Activated CD4-positive, alpha-beta T cell treated with anti-CD3 and anti-CD28 coated beads, Interleukin-2, amount 10 ng/mL, durations not matched to agents 7 days and 5 days (primary cell): Measurements from ENCODE around the gene SGK1. TPM values are rescaled to one million over a fixed set of nuclear protein-coding genes. Genes with fewer than 3 reads are reported as not detected.
A peak's percentile ranks its signal among the peaks of the same experiment; 100 is the strongest.
"Not testable (repeated sequence)": the region's sequence is repeated elsewhere in the genome, so short reads cannot be mapped to it uniquely, and the experiment has no call there.

Source experiments
- CTCF ChIA-PET: fragments of 350-600 bp; sonication (Branson Sonifier 250); formaldehyde crosslinking; loops from one replicate; lab custom pipeline; 2021; ENCODE audit warnings: antibody characterized with exemption; lab: Charles Lee
- POLR2A ChIA-PET: fragments of 350-600 bp; sonication (Branson Sonifier 250); formaldehyde crosslinking; loops from one replicate; lab custom pipeline; 2021; ENCODE audit warnings: antibody characterized with exemption; lab: Charles Lee
- DNase-seq: peaks from one replicate; pipeline ENCODE4 v3.0.0-alpha.2; 2020
- H3K27ac Mint-ChIP-seq: one replicate; pipeline ENCODE4 v1.8.0; 2021; ENCODE audit warnings: mild to moderate bottlenecking, moderate library complexity, mixed read lengths
- H3K27me3 Mint-ChIP-seq: one replicate; pipeline ENCODE4 v1.8.0; 2021; ENCODE audit warnings: mixed read lengths
- H3K36me3 Mint-ChIP-seq: one replicate; pipeline ENCODE4 v1.8.0; 2021; ENCODE audit warnings: low read depth, mixed read lengths
- H3K4me1 Mint-ChIP-seq: one replicate; pipeline ENCODE4 v1.8.0; 2021; ENCODE audit warnings: mixed read lengths
- H3K4me3 Mint-ChIP-seq: one replicate; pipeline ENCODE4 v1.8.0; 2021; ENCODE audit warnings: mild to moderate bottlenecking, moderate library complexity, mixed read lengths
- H3K9me3 Mint-ChIP-seq: one replicate; pipeline ENCODE4 v1.8.0; 2021; ENCODE audit warnings: mixed read lengths
- total RNA-seq, 2 experiments: library from RNA; stranded (reverse); gene quantifications; one replicate each; pipeline ENCODE4 v1.2.3, GENCODE V29; 2021

SGK1 gene
- total RNA-seq, 2 experiments from 2014 or later = 12.1 to 12.8 TPM

- CTCF ChIA-PET = no interaction called here
- H3K36me3 Mint-ChIP-seq = no peaks in the 10 kb centered on the region
- no peak for DNase-seq
- H3K27me3 Mint-ChIP-seq = no peaks in the 10 kb centered on the region
- POLR2A ChIA-PET = no interaction called here
- no peak overlapping the region for H3K27ac Mint-ChIP-seq
- H3K4me1 Mint-ChIP-seq = peaks cover 7% of the 10 kb centered on the region
- H3K4me3 Mint-ChIP-seq = no peak overlapping the region
- no peaks in the 10 kb centered on the region for H3K9me3 Mint-ChIP-seq
These were observed 88.4 kb downstream of the SGK1 start for GRCh38 chr6:134229520-134229919.

- CTCF ChIA-PET = no interaction called here
- Mint-ChIP-seq H3K27ac (no peak overlapping the region), H3K27me3 (no peaks in the 10 kb centered on the region), H3K9me3 (no peaks in the 10 kb centered on the region), H3K4me3 (no peak overlapping the region), H3K36me3 (no peaks in the 10 kb centered on the region), H3K4me1 (no peaks in the 10 kb centered on the region)
- DNase-seq = no peak
- POLR2A ChIA-PET = no interaction called here
These were observed 94.0 kb downstream of the SGK1 start for GRCh38 chr6:134223796-134224420.

- Mint-ChIP-seq H3K36me3 (no peaks in the 10 kb centered on the region), H3K4me1 (peaks cover 3% of the 10 kb centered on the region), H3K27ac (no peak overlapping the region), H3K4me3 (no peak overlapping the region), H3K9me3 (peaks cover 7% of the 10 kb centered on the region), H3K27me3 (no peaks in the 10 kb centered on the region)
- no peak for DNase-seq
- POLR2A ChIA-PET = no interaction called here
- CTCF ChIA-PET = interaction anchor here (0.6 to 1.2 kb wide), 4 partner anchors 9 to 171 kb away, joined by 3 to 4 read pairs (median 3); no protein-coding TSS in a partner anchor
These were observed 96.7 kb downstream of the SGK1 start for GRCh38 chr6:134221250-134221649.

- Mint-ChIP-seq H3K27ac (no peak overlapping the region), H3K27me3 (no peaks in the 10 kb centered on the region), H3K4me3 (no peak overlapping the region), H3K4me1 (peaks cover 3% of the 10 kb centered on the region), H3K36me3 (no peaks in the 10 kb centered on the region), H3K9me3 (peaks cover 10% of the 10 kb centered on the region)
- no peak for DNase-seq
- ChIA-PET CTCF (interaction anchor here (0.6 kb wide), 1 partner anchor 315 kb away, joined by 4 read pairs; no protein-coding TSS in a partner anchor), POLR2A (no interaction called here)
These were observed 100.1 kb downstream of the SGK1 start for GRCh38 chr6:134217798-134218140.

- Mint-ChIP-seq H3K4me3 (no peak overlapping the region), H3K27me3 (no peaks in the 10 kb centered on the region), H3K27ac (peak overlapping the region; percentile 27), H3K36me3 (no peaks in the 10 kb centered on the region), H3K4me1 (peaks cover 3% of the 10 kb centered on the region), H3K9me3 (peaks cover 10% of the 10 kb centered on the region)
- CTCF ChIA-PET = interaction anchor here (0.6 kb wide), 1 partner anchor 315 kb away, joined by 4 read pairs; no protein-coding TSS in a partner anchor
- POLR2A ChIA-PET = no interaction called here
- DNase-seq = no peak
These were observed 100.7 kb downstream of the SGK1 start for GRCh38 chr6:134217105-134217797.

GRCh38 chr6:134216301-134217010 lies 101.5 kb downstream of the SGK1 start:
- no peak for DNase-seq
- H3K4me1 Mint-ChIP-seq = peaks cover 3% of the 10 kb centered on the region
- POLR2A ChIA-PET = no interaction called here

GRCh38 chr6:134213410-134213809 lies 104.5 kb downstream of the SGK1 start:
- H3K27ac Mint-ChIP-seq, H3K36me3 Mint-ChIP-seq, H3K4me3 Mint-ChIP-seq, POLR2A ChIA-PET, H3K9me3 Mint-ChIP-seq, DNase-seq, H3K4me1 Mint-ChIP-seq, H3K27me3 Mint-ChIP-seq: not testable (repeated sequence)
- CTCF ChIA-PET = interaction anchor here (0.6 to 1.0 kb wide), 6 partner anchors 14 to 182 kb away, joined by 3 to 4 read pairs (median 3); no protein-coding TSS in a partner anchor

More at GRCh38 chr6:134216301-134217010, 101.5 kb downstream of the SGK1 start:
- peaks cover 10% of the 10 kb centered on the region for H3K9me3 Mint-ChIP-seq
- no peak overlapping the region for H3K4me3 Mint-ChIP-seq
- H3K36me3 Mint-ChIP-seq = no peaks in the 10 kb centered on the region
- H3K27me3 Mint-ChIP-seq = no peaks in the 10 kb centered on the region
- CTCF ChIA-PET = no interaction called here
- peak overlapping the region; percentile 27 for H3K27ac Mint-ChIP-seq

GRCh38 chr6:134211297-134211696 lies 106.6 kb downstream of the SGK1 start:
- DNase-seq = no peak
- ChIA-PET CTCF (no interaction called here), POLR2A (no interaction called here)
- H3K36me3 Mint-ChIP-seq = no peaks in the 10 kb centered on the region
- no peaks in the 10 kb centered on the region for H3K27me3 Mint-ChIP-seq
- H3K4me1 Mint-ChIP-seq = no peaks in the 10 kb centered on the region
- H3K4me3 Mint-ChIP-seq = no peak overlapping the region
- H3K9me3 Mint-ChIP-seq = peaks cover 3% of the 10 kb centered on the region
- H3K27ac Mint-ChIP-seq = no peak overlapping the region

- Mint-ChIP-seq H3K4me1 (no peaks in the 10 kb centered on the region), H3K27ac (no peak overlapping the region), H3K27me3 (no peaks in the 10 kb centered on the region), H3K9me3 (peaks cover 5% of the 10 kb centered on the region), H3K36me3 (peaks cover 7% of the 10 kb centered on the region), H3K4me3 (no peak overlapping the region)
- POLR2A ChIA-PET = no interaction called here
- DNase-seq = no peak
- CTCF ChIA-PET = interaction anchor here (1.1 to 1.6 kb wide), 2 partner anchors 9 to 10 kb away, joined by 3 read pairs; no protein-coding TSS in a partner anchor
These were observed 110.5 kb downstream of the SGK1 start for GRCh38 chr6:134207421-134207820.

- no peak for DNase-seq
- Mint-ChIP-seq H3K4me1 (no peaks in the 10 kb centered on the region), H3K27ac (no peak overlapping the region), H3K36me3 (peaks cover 7% of the 10 kb centered on the region), H3K9me3 (peaks cover 5% of the 10 kb centered on the region), H3K4me3 (no peak overlapping the region), H3K27me3 (no peaks in the 10 kb centered on the region)
- ChIA-PET POLR2A (no interaction called here), CTCF (interaction anchor here (1.3 to 2.2 kb wide), 2 partner anchors 11 to 14 kb away, joined by 3 to 13 read pairs; no protein-coding TSS in a partner anchor)
These were observed 112.5 kb downstream of the SGK1 start for GRCh38 chr6:134205366-134205765.

GRCh38 chr6:134204759-134205158 lies 113.2 kb downstream of the SGK1 start:
- H3K4me1 Mint-ChIP-seq, H3K9me3 Mint-ChIP-seq, DNase-seq, H3K27me3 Mint-ChIP-seq, H3K4me3 Mint-ChIP-seq, H3K27ac Mint-ChIP-seq, POLR2A ChIA-PET, H3K36me3 Mint-ChIP-seq: not testable (repeated sequence)
- CTCF ChIA-PET = interaction anchor here (0.6 to 2.2 kb wide), 4 partner anchors 11 to 302 kb away, joined by 3 to 13 read pairs (median 4); no protein-coding TSS in a partner anchor

- no peak overlapping the region for H3K27ac Mint-ChIP-seq
- H3K36me3 Mint-ChIP-seq = peaks cover 7% of the 10 kb centered on the region
- peaks cover 4% of the 10 kb centered on the region for H3K4me1 Mint-ChIP-seq
- POLR2A ChIA-PET = no interaction called here
- DNase-seq = no peak
- CTCF ChIA-PET = interaction anchor here (0.6 to 2.2 kb wide), 3 partner anchors 10 to 303 kb away, joined by 3 to 13 read pairs (median 4); no protein-coding TSS in a partner anchor
- peaks cover 5% of the 10 kb centered on the region for H3K9me3 Mint-ChIP-seq
- no peaks in the 10 kb centered on the region for H3K27me3 Mint-ChIP-seq
- H3K4me3 Mint-ChIP-seq = no peak overlapping the region
These were observed 113.9 kb downstream of the SGK1 start for GRCh38 chr6:134204031-134204430.

GRCh38 chr6:134201716-134202115 lies 116.2 kb downstream of the SGK1 start:
- ChIA-PET CTCF (no interaction called here), POLR2A (no interaction called here)
- Mint-ChIP-seq H3K36me3 (peaks cover 7% of the 10 kb centered on the region), H3K9me3 (peaks cover 7% of the 10 kb centered on the region), H3K27me3 (no peaks in the 10 kb centered on the region), H3K27ac (no peak overlapping the region), H3K4me3 (no peak overlapping the region), H3K4me1 (peaks cover 10% of the 10 kb centered on the region)
- no peak for DNase-seq
